A549 (cell line): Measurements from ENCODE around the gene PRR19. TPM values are rescaled to one million over a fixed set of nuclear protein-coding genes. Genes with fewer than 3 reads are reported as not detected.
A peak's percentile ranks its signal among the peaks of the same experiment; 100 is the strongest.

Experiments used
- ATAC-seq, 2 experiments: fragments of 200-7000 bp in 1 of 2; fragments of >200 bp in 1 of 2; cut with Nextera tagmentation in 1 of 2; cut with Tn5 transposase in 1 of 2; 3 replicates each; pipeline versions ENCODE4 v1.8.0 to v1.9.1; 2018 to 2020; ENCODE audit warnings: mild to moderate bottlenecking in 1 of 2, moderate library complexity in 1 of 2
- CTCF ChIA-PET: fragments of 300-600 bp; sonication (Branson Sonifier 250); formaldehyde crosslinking; extraction: SDS; loops from one replicate; lab custom pipeline; 2021; ENCODE audit warnings: antibody characterized with exemption, inconsistent platforms; lab: Yijun Ruan, JAX
- POLR2A ChIA-PET: fragments of 350-600 bp; formaldehyde crosslinking; extraction: SDS; loops from one replicate; lab custom pipeline; 2021; ENCODE audit warnings: antibody characterized with exemption, inconsistent platforms; lab: Yijun Ruan, JAX
- DNase-seq, 2 experiments: peaks; one replicate each; pipeline versions ENCODE4 v3.0.0 to v3.0.0-alpha.2; 2011 to 2016; ENCODE audit warnings: low read depth in 1 of 2, low spot score in 1 of 2
- FAIRE-seq: peaks from 2 replicates; lab custom pipeline; 2011; peaks lifted over from hg19 to GRCh38; lab: Jason Lieb, UNC
- H3K27ac ChIP-seq, 2 experiments: fragments of >200 bp; sonication (Bioruptor Twin); formaldehyde crosslinking; 3 replicates each; pipeline ENCODE4 v1.5.1; 2016 to 2017
- H3K4me1 ChIP-seq: fragments of >200 bp; sonication (Bioruptor Twin); formaldehyde crosslinking; 3 replicates; pipeline ENCODE4 v1.6.1; 2016
- H3K4me2 ChIP-seq: fragments of >200 bp; sonication (Bioruptor Twin); formaldehyde crosslinking; 3 replicates; pipeline ENCODE4 v1.6.1; 2016
- H3K4me3 ChIP-seq: fragments of >200 bp; sonication (Bioruptor Twin); formaldehyde crosslinking; 3 replicates; pipeline ENCODE4 v1.5.1; 2016
- H3K9me3 ChIP-seq: fragments of >200 bp; sonication (Bioruptor Twin); formaldehyde crosslinking; 3 replicates; pipeline ENCODE4 v1.6.1; 2016
- BHLHE40 ChIP-seq: IDR thresholded peaks from 2 replicates; pipeline ENCODE4 v1.6.1; 2012; ENCODE audit warnings: low read depth, low read length, inconsistent platforms
- EHF ChIP-seq: fragments of 250-450 bp; sonication (Bioruptor Pico); IDR thresholded peaks from 2 replicates; pipeline ENCODE4 v1.5.0; 2020; ENCODE audit warnings: mild to moderate bottlenecking
- EHMT2 ChIP-seq: fragments of 200-600 bp; sonication (generic); IDR thresholded peaks from 2 replicates; pipeline ENCODE4 v1.6.1; 2016; ENCODE audit warnings: antibody characterized with exemption, low read depth, mild to moderate bottlenecking, moderate library complexity
- FOXS1 ChIP-seq: fragments of 250-450 bp; sonication (Bioruptor Pico); IDR thresholded peaks from 2 replicates; pipeline ENCODE4 v1.5.0; 2020; ENCODE audit warnings: mild to moderate bottlenecking, moderate library complexity
- HOXB13 ChIP-seq: fragments of 250-450 bp; sonication (Bioruptor Pico); IDR thresholded peaks from 2 replicates; pipeline ENCODE4 v1.5.0; 2020; ENCODE audit warnings: low read depth, mild to moderate bottlenecking, moderate library complexity
- HOXB5 ChIP-seq: fragments of 250-450 bp; sonication (Bioruptor Pico); IDR thresholded peaks from 2 replicates; pipeline ENCODE4 v1.5.0; 2020; ENCODE audit warnings: mild to moderate bottlenecking, moderate library complexity
- JUN ChIP-seq, 2 experiments: fragments of >200 bp; sonication (Bioruptor Twin); formaldehyde crosslinking; IDR thresholded peaks; 2 replicates in 1 of 2; 3 replicates in 1 of 2; pipeline ENCODE4 v1.6.1; 2016 to 2017
- MAZ ChIP-seq: fragments of 150-350 bp; IDR thresholded peaks from 2 replicates; pipeline ENCODE4 v1.6.1; 2014; ENCODE audit warnings: antibody characterized with exemption, low read depth, low read length, borderline replicate concordance
- NR3C1 ChIP-seq: fragments of >200 bp; sonication (Bioruptor Twin); formaldehyde crosslinking; IDR thresholded peaks from 3 replicates; pipeline ENCODE4 v1.6.1; 2017
- RAD21 ChIP-seq, 2 experiments: fragments of >200 bp in 1 of 2; sonication (Bioruptor Twin) in 1 of 2; formaldehyde crosslinking in 1 of 2; IDR thresholded peaks in 1 of 2; conservative IDR thresholded peaks in 1 of 2; 2 replicates in 1 of 2; 3 replicates in 1 of 2; pipeline ENCODE4 v1.6.1; 2012 to 2018; ENCODE audit warnings: inconsistent platforms in 1 of 2
- SMC3 ChIP-seq: fragments of >200 bp; sonication (Bioruptor Twin); formaldehyde crosslinking; IDR thresholded peaks from 3 replicates; pipeline ENCODE4 v1.6.1; 2018; ENCODE audit warnings: inconsistent platforms
- SREBF2 ChIP-seq: fragments of 450-650 bp; IDR thresholded peaks from 2 replicates; pipeline ENCODE4 v1.6.1; 2014; ENCODE audit warnings: mild to moderate bottlenecking, moderate library complexity
- ZNF302 ChIP-seq: fragments of 250-450 bp; sonication (Bioruptor Pico); IDR thresholded peaks from 2 replicates; pipeline ENCODE4 v1.9.0; 2021; ENCODE audit warnings: inconsistent platforms, mild to moderate bottlenecking, moderate library complexity
- WGBS: methylation state at CpG from one replicate; pipeline ENCODE4 v1.1.6; 2017; ENCODE audit errors: missing lambda C conversion rate; 5-methylcytosine and 5-hydroxymethylcytosine counted together
- polyA plus RNA-seq, 4 experiments: library from polyadenylated mRNA; depleted of rRNA in 3 of 4; stranded (reverse); fragments of >200 nt; fragmentation: RNase III in 1 of 4; extraction: RNeasy Plus Mini Kit Qiagen cat#74134 plus additional on column Dnase treatment in 1 of 4; gene quantifications; 2 replicates in 3 of 4; 3 replicates in 1 of 4; pipeline ENCODE4 v1.2.3, GENCODE V29; 2011 to 2017
- TF ChIP-seq, protein P1 (sequence below): fragments of 450-650 bp; IDR thresholded peaks from 2 replicates; pipeline ENCODE4 v1.6.1; 2014; ENCODE audit warnings: antibody characterized with exemption
- TF ChIP-seq, protein P2 (sequence below): fragments of 250-450 bp; sonication (Bioruptor Pico); IDR thresholded peaks from 2 replicates; pipeline ENCODE4 v1.5.0; 2020; ENCODE audit warnings: low read depth, mild to moderate bottlenecking, moderate library complexity
- TF ChIP-seq, protein P3 (sequence below): fragments of >200 bp; sonication (Bioruptor Twin); formaldehyde crosslinking; IDR thresholded peaks from 3 replicates; pipeline ENCODE4 v1.5.1; 2016
- TF ChIP-seq, protein P4 (sequence below): fragments of 200-600 bp; sonication (generic); IDR thresholded peaks from 2 replicates; pipeline ENCODE4 v1.6.1; 2016; ENCODE audit warnings: antibody characterized with exemption, mild to moderate bottlenecking, moderate library complexity
- TF ChIP-seq, protein P5 (sequence below): fragments of 150-350 bp; IDR thresholded peaks from 2 replicates; pipeline ENCODE4 v1.6.1; 2014; ENCODE audit warnings: low read depth, mild to moderate bottlenecking, low read length
- TF ChIP-seq, protein P6 (sequence below): IDR thresholded peaks from 2 replicates; pipeline ENCODE4 v1.6.1; 2012

The PRR19 gene
- polyA plus RNA-seq, 2 of the 4 experiments (the other 2 are of a cell fraction) = 1.1 to 4.5 TPM

DNA sequence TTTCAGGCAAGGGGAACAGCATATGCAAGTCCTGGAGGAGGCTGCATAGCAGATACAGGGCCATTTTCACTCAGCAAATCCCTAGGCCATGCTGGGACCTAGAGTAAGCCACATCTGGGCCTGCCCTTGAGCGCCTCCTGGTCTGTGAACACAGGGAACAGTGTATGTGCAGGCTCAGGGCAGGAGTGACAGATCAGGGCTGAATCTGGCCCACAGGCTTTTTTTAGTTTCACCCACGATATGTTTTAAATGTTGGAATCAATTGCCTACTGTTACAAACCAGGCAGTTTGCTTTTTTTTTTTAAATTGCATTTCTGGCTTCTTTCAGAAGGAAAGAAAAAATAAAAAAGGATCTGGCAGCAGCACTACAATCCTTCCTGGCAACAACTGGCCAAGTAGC lies 9.7 kb downstream of the PRR19 start:
- DNase-seq (peak in 1 of 2 experiments; percentile 71), ATAC-seq (peak in 1 of 2 experiments; percentile 64; a peak in 4 of 6 replicates), FAIRE-seq (peak; percentile 28)
- H3K9me3 ChIP-seq = no peaks in the 10 kb centered on the region
- no peak overlapping the region for H3K27ac ChIP-seq
- no peak overlapping the region for H3K4me2 ChIP-seq
- TF ChIP-seq HOXB13 (no peak), RAD21 (conservative IDR thresholded peaks at IDR 0.05 in 1 of 2, IDR thresholded peaks at IDR 0.05 in 1 of 2) (0 out of 5 replicates have a peak, but pooled peaks of 1 of the 2 experiments have one; percentile 7)
- ChIA-PET POLR2A (no interaction called here), CTCF (interaction anchor here (1.0 to 5.3 kb wide), 9 partner anchors 8 to 355 kb away, joined by 3 to 58 read pairs (median 5); partner anchors contain the start of genes PAFAH1B3 and PRR19)
- WGBS = 68% methylated on average over 2 of the region's 2 CpGs
- no peak overlapping the region for H3K4me3 ChIP-seq
- peaks cover 5% of the 10 kb centered on the region; the same call in 1 of the 3 replicates for H3K4me1 ChIP-seq

DNA sequence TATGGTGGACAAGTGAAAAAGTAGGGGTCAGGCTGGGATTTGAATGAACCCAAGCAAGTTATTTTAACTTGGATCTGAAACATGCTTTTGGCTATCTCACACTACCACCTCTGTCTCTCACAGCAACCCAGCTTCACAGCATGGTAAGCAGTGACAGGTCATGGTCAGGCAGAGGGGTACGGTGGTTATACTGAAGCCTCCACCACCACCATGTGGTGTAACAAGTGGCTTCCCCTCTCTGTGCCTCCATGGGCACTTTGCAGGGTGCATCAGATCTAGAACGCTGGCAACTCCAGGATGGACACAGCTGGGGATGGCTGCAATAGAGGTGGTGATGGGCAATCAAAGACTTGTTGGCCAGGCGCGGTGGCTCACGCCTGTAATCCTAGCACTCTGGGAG lies 10.4 kb downstream of the PRR19 start:
- Histone ChIP-seq H3K4me3 (peak overlapping the region; percentile 51; the same call in 1 of the 3 replicates), H3K4me2 (peak overlapping the region; percentile 94), H3K27ac (no peak overlapping the region), H3K4me1 (peaks cover 5% of the 10 kb centered on the region; the same call in 1 of the 3 replicates), H3K9me3 (no peaks in the 10 kb centered on the region)
- POLR2A ChIA-PET = no interaction called here
- CTCF ChIA-PET = interaction anchor here (0.9 to 5.3 kb wide), 7 partner anchors 11 to 201 kb away, joined by 3 to 58 read pairs (median 7); partner anchors contain the start of genes PAFAH1B3 and PRR19
- peak; percentile 93 for FAIRE-seq
- no peak for ATAC-seq
- no peak for TF ChIP-seq NR3C1
- TF ChIP-seq, protein P1, sequence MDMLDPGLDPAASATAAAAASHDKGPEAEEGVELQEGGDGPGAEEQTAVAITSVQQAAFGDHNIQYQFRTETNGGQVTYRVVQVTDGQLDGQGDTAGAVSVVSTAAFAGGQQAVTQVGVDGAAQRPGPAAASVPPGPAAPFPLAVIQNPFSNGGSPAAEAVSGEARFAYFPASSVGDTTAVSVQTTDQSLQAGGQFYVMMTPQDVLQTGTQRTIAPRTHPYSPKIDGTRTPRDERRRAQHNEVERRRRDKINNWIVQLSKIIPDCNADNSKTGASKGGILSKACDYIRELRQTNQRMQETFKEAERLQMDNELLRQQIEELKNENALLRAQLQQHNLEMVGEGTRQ = 0 out of 2 replicates have a peak, but pooled peaks have one; percentile 3
- 94% methylated on average over 5 of the region's 5 CpGs for WGBS
- DNase-seq = no peak

GRCh38 chr19:42313096-42313839 lies 11.3 kb downstream of the PRR19 start, which contains the start of gene TMEM145:
Gene TMEM145 (plus strand): TSS chr19:42313309. CDS start chr19:42313377, 68 bp downstream.
- H3K4me3 ChIP-seq = peak within 1 kb of the TSS; percentile 51

More at GRCh38 chr19:42313096-42313839, 11.3 kb downstream of the PRR19 start, which contains the start of gene TMEM145:
- Histone ChIP-seq H3K4me2 (peak within 1 kb of the TSS; percentile 94), H3K9me3 (no peaks in the 10 kb centered on the region), H3K27ac (peak within 1 kb of the TSS; percentile 32 to 79; a peak in 5 of 6 replicates), H3K4me1 (peaks cover 5% of the 10 kb centered on the region; the same call in 1 of the 3 replicates)
- DNase-seq (peak; percentile 67 to 92), ATAC-seq (peak; percentile 67 to 82), FAIRE-seq (no peak)
- TF ChIP-seq, protein P2, sequence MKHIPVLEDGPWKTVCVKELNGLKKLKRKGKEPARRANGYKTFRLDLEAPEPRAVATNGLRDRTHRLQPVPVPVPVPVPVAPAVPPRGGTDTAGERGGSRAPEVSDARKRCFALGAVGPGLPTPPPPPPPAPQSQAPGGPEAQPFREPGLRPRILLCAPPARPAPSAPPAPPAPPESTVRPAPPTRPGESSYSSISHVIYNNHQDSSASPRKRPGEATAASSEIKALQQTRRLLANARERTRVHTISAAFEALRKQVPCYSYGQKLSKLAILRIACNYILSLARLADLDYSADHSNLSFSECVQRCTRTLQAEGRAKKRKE = no peak
- TF ChIP-seq MAZ (no peak), SMC3 (peak; percentile 10; the same call in 1 of the 3 replicates), EHMT2 (peak; percentile 52; the same call in 1 of the 2 replicates), SREBF2 (no peak), JUN (IDR thresholded peaks at IDR 0.05) (no peak), ZNF302 (CRISPR knock-in tag) (no peak), HOXB5 (CRISPR knock-in tag) (peak; percentile 64; the same call in 1 of the 2 replicates), FOXS1 (CRISPR knock-in tag) (peak; percentile 55; the same call in 1 of the 2 replicates), EHF (CRISPR knock-in tag) (0 out of 2 replicates have a peak, but pooled peaks have one; percentile 41), BHLHE40 (no peak), HOXB13 (peak; percentile 83; the same call in 1 of the 2 replicates)
- TF ChIP-seq, protein P3, sequence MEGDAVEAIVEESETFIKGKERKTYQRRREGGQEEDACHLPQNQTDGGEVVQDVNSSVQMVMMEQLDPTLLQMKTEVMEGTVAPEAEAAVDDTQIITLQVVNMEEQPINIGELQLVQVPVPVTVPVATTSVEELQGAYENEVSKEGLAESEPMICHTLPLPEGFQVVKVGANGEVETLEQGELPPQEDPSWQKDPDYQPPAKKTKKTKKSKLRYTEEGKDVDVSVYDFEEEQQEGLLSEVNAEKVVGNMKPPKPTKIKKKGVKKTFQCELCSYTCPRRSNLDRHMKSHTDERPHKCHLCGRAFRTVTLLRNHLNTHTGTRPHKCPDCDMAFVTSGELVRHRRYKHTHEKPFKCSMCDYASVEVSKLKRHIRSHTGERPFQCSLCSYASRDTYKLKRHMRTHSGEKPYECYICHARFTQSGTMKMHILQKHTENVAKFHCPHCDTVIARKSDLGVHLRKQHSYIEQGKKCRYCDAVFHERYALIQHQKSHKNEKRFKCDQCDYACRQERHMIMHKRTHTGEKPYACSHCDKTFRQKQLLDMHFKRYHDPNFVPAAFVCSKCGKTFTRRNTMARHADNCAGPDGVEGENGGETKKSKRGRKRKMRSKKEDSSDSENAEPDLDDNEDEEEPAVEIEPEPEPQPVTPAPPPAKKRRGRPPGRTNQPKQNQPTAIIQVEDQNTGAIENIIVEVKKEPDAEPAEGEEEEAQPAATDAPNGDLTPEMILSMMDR = peak; percentile 36
- TF ChIP-seq, protein P4, sequence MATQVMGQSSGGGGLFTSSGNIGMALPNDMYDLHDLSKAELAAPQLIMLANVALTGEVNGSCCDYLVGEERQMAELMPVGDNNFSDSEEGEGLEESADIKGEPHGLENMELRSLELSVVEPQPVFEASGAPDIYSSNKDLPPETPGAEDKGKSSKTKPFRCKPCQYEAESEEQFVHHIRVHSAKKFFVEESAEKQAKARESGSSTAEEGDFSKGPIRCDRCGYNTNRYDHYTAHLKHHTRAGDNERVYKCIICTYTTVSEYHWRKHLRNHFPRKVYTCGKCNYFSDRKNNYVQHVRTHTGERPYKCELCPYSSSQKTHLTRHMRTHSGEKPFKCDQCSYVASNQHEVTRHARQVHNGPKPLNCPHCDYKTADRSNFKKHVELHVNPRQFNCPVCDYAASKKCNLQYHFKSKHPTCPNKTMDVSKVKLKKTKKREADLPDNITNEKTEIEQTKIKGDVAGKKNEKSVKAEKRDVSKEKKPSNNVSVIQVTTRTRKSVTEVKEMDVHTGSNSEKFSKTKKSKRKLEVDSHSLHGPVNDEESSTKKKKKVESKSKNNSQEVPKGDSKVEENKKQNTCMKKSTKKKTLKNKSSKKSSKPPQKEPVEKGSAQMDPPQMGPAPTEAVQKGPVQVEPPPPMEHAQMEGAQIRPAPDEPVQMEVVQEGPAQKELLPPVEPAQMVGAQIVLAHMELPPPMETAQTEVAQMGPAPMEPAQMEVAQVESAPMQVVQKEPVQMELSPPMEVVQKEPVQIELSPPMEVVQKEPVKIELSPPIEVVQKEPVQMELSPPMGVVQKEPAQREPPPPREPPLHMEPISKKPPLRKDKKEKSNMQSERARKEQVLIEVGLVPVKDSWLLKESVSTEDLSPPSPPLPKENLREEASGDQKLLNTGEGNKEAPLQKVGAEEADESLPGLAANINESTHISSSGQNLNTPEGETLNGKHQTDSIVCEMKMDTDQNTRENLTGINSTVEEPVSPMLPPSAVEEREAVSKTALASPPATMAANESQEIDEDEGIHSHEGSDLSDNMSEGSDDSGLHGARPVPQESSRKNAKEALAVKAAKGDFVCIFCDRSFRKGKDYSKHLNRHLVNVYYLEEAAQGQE = peak; percentile 90
- TF ChIP-seq, protein P5, sequence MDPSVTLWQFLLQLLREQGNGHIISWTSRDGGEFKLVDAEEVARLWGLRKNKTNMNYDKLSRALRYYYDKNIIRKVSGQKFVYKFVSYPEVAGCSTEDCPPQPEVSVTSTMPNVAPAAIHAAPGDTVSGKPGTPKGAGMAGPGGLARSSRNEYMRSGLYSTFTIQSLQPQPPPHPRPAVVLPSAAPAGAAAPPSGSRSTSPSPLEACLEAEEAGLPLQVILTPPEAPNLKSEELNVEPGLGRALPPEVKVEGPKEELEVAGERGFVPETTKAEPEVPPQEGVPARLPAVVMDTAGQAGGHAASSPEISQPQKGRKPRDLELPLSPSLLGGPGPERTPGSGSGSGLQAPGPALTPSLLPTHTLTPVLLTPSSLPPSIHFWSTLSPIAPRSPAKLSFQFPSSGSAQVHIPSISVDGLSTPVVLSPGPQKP = no peak
- TF ChIP-seq, protein P6, sequence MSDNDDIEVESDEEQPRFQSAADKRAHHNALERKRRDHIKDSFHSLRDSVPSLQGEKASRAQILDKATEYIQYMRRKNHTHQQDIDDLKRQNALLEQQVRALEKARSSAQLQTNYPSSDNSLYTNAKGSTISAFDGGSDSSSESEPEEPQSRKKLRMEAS = peak; percentile 49; the same call in 1 of the 2 replicates
- WGBS = 5% methylated on average over 40 of the region's 67 CpGs
- ChIA-PET CTCF (interaction anchor here (0.9 to 4.4 kb wide), 9 partner anchors 9 to 173 kb away, joined by 3 to 30 read pairs (median 4); partner anchors contain the start of genes PAFAH1B3 and PRR19), POLR2A (no interaction called here)
